Chondrocyte (in vitro differentiated cells): ENCODE measurements around the gene GJB6. TPM values are rescaled to one million over a fixed set of nuclear protein-coding genes. Genes with fewer than 3 reads are reported as not detected.

Experiments
- DNase-seq: peaks from one replicate; pipeline ENCODE4 v3.0.0; 2021; ENCODE audit warnings: mixed read lengths, low spot score
- H3K27ac Mint-ChIP-seq: one replicate; pipeline ENCODE4 v1.8.0; 2021; ENCODE audit warnings: mild to moderate bottlenecking, moderate library complexity, mixed read lengths; ENCODE audit not compliant: unreplicated experiment
- H3K27me3 Mint-ChIP-seq: 2 replicates; pipeline ENCODE4 v1.8.0; 2021; ENCODE audit warnings: low read depth, mixed read lengths
- H3K36me3 Mint-ChIP-seq: 2 replicates; pipeline ENCODE4 v1.8.0; 2021; ENCODE audit warnings: low read depth, mixed read lengths
- H3K4me1 Mint-ChIP-seq: 2 replicates; pipeline ENCODE4 v1.8.0; 2021; ENCODE audit warnings: low read depth, mild to moderate bottlenecking, mixed read lengths
- H3K4me3 Mint-ChIP-seq: one replicate; pipeline ENCODE4 v1.8.0; 2021; ENCODE audit warnings: mild to moderate bottlenecking, moderate library complexity, mixed read lengths; ENCODE audit not compliant: unreplicated experiment
- H3K9me3 Mint-ChIP-seq: 2 replicates; pipeline ENCODE4 v1.8.0; 2021; ENCODE audit warnings: low read depth, mixed read lengths
- total RNA-seq: library from RNA; stranded (reverse); gene quantifications from 3 replicates; pipeline ENCODE4 v1.2.1, GENCODE V29; 2021
- TF ChIP-seq, protein P1 (sequence below): fragments of 200-600 bp; sonication (generic); IDR thresholded peaks from 2 replicates; pipeline ENCODE4 v1.5.0; 2021; ENCODE audit warnings: antibody characterized with exemption, mild to moderate bottlenecking, moderate library complexity

Gene GJB6
- total RNA-seq, 1 donor from 2014 or later = not detected

DNA sequence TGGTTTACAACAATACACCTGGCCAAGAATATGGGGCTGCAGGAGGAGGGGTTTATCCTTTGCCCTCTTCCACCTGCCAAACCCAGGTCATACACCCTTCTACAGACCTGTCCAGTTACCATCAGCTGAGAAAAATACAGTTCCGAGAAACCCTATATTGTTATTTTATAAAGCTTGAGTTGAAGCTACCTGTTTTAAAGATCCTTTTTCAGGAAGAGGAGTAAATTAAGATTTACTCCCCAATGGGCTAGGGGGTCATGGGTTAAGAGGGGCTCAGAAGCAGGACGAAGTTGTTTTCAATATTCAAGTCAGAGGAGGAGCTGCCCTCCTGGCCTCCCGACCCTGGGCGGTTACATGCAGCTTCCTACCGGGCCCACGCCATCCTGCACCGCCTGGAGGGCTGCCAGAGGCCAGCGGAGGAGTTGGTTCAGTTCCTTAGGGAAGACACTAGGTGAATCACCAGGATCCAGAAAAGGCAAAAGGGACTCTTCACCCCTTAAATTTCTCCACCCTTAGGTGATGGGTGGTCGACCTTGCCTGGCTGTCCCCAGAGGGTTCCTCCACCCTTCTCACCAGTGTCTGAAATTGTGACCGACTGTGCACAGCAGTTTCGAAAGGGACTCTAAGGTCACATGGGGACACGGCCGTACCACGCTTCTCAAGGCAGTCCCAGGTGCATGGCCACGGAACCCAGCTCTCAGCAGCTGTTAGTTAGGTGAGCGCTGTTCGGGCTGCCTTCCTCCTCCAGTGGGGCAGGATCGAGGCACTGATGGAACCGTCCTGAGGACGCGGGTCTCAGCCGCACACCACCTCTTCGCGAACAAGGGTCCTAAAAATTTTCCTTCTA, 40.6 kb downstream of the GJB6 start:
- H3K27me3 Mint-ChIP-seq = peaks cover 49% of the 10 kb centered on the region
- DNase-seq = no peak
- H3K4me1 Mint-ChIP-seq = peaks cover 5% of the 10 kb centered on the region
- TF ChIP-seq, protein P1, sequence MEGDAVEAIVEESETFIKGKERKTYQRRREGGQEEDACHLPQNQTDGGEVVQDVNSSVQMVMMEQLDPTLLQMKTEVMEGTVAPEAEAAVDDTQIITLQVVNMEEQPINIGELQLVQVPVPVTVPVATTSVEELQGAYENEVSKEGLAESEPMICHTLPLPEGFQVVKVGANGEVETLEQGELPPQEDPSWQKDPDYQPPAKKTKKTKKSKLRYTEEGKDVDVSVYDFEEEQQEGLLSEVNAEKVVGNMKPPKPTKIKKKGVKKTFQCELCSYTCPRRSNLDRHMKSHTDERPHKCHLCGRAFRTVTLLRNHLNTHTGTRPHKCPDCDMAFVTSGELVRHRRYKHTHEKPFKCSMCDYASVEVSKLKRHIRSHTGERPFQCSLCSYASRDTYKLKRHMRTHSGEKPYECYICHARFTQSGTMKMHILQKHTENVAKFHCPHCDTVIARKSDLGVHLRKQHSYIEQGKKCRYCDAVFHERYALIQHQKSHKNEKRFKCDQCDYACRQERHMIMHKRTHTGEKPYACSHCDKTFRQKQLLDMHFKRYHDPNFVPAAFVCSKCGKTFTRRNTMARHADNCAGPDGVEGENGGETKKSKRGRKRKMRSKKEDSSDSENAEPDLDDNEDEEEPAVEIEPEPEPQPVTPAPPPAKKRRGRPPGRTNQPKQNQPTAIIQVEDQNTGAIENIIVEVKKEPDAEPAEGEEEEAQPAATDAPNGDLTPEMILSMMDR = no peak
- H3K27ac Mint-ChIP-seq = no peak overlapping the region
- no peaks in the 10 kb centered on the region for H3K9me3 Mint-ChIP-seq
- H3K4me3 Mint-ChIP-seq = peak overlapping the region; percentile 60
- peaks cover 3% of the 10 kb centered on the region for H3K36me3 Mint-ChIP-seq

DNA sequence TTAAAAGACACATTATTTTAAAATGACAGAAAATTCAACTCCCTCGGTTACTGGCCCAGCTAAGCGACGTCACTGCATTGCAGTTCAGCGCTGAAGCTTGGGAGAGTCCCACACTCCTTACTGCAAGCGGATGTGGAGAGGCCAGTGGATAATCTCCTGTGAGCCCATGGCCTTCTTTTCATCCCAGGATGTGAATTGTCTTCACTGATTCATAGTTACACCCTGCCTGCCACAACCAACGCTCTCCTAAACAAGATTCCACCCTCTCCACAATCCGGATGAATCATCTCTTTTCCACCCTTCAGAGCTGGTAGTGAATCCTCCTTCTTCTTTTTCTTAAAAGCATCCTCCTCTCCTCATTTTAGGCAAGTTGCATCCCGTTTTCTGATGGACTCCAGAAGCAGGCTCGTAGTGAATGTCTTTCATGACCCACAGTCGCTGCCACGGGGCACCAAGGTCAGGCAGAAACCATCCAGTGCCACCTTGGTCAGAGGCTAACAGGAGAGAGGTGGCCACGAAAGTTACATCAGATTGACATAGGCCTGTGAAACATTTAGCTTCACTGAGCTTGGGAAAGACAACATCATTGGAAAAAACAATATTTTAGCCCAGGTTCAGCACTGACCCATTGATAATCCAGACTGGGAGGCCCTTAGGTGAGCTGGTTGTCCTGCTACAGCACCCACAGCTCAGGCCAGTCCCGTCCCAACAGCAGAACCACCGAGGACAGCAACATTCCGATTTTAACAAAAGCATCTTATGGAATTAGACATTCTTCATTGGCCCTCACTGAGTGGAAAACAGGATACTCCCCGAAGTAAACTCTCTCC, 41.4 kb downstream of the GJB6 start:
- TF ChIP-seq, protein P1 = no peak
- Mint-ChIP-seq H3K36me3 (peaks cover 3% of the 10 kb centered on the region), H3K4me1 (peaks cover 5% of the 10 kb centered on the region), H3K4me3 (no peak overlapping the region), H3K27ac (no peak overlapping the region), H3K9me3 (no peaks in the 10 kb centered on the region), H3K27me3 (peaks cover 47% of the 10 kb centered on the region)
- DNase-seq = no peak

DNA sequence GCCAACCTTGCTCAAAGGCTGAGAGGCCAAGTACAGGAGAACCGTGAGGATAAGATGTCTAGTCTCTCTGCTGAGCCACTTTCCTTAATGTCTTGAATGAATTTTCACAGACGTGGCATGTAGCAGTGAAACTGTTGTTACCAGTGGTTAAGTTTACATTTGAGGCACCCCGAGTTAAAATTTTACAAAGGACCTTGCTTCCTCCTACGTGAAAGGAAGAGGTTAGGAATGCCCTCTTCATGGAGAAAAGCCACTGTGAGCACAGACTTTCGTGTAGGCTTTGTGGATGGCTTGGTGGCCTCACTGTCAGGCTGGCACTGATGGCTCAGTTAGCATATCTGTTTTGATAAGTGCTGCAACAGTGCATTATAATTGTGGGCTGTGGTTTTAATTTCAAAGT, 42.0 kb downstream of the GJB6 start:
- Mint-ChIP-seq H3K36me3 (peaks cover 3% of the 10 kb centered on the region), H3K27me3 (peaks cover 44% of the 10 kb centered on the region), H3K4me1 (peaks cover 5% of the 10 kb centered on the region), H3K9me3 (no peaks in the 10 kb centered on the region), H3K27ac (no peak overlapping the region), H3K4me3 (no peak overlapping the region)
- TF ChIP-seq, protein P1 = no peak
- DNase-seq = no peak

DNA sequence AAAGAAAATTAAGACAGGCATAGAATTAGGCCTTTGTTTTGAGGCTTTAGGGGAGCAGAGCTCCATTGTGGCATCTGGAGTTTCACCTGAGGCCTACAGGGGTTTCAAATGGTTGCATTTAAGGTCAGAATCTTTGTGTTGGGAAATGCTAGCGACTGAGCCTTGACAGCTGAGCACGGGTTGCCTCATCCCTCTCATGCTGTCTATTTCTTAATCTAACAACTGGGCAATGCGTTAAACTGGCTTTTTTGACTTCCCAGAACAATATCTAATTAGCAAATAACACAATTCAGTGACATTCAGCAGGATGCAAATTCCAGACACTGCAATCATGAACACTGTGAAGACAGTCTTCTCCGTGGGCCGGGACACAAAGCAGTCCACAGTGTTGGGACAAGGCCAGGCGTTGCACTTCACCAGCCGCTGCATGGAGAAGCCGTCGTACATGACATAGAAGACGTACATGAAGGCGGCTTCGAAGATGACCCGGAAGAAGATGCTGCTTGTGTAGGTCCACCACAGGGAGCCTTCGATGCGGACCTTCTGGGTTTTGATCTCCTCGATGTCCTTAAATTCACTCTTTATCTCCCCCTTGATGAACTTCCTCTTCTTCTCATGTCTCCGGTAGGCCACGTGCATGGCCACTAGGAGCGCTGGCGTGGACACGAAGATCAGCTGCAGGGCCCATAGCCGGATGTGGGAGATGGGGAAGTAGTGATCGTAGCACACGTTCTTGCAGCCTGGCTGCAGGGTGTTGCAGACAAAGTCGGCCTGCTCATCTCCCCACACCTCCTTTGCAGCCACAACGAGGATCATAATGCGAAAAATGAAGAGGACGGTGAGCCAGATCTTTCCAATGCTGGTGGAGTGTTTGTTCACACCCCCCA, 43.2 kb downstream of the GJB6 start:
- Mint-ChIP-seq H3K27ac (no peak overlapping the region), H3K4me1 (peaks cover 5% of the 10 kb centered on the region), H3K27me3 (peaks cover 43% of the 10 kb centered on the region), H3K36me3 (peaks cover 3% of the 10 kb centered on the region), H3K4me3 (no peak overlapping the region), H3K9me3 (no peaks in the 10 kb centered on the region)
- TF ChIP-seq, protein P1 = peak; percentile 30
- DNase-seq = no peak
